Activated CD8-positive, alpha-beta memory T cell treated with anti-CD3 and anti-CD28 coated beads, Interleukin-2, amount 50 U/mL, for 4 hours (primary cell): ENCODE data around the gene MEX3C.

Experiments used
- DNase-seq: peaks from one replicate; pipeline ENCODE4 v3.0.0-alpha.2; 2020

Gene MEX3C

DNA sequence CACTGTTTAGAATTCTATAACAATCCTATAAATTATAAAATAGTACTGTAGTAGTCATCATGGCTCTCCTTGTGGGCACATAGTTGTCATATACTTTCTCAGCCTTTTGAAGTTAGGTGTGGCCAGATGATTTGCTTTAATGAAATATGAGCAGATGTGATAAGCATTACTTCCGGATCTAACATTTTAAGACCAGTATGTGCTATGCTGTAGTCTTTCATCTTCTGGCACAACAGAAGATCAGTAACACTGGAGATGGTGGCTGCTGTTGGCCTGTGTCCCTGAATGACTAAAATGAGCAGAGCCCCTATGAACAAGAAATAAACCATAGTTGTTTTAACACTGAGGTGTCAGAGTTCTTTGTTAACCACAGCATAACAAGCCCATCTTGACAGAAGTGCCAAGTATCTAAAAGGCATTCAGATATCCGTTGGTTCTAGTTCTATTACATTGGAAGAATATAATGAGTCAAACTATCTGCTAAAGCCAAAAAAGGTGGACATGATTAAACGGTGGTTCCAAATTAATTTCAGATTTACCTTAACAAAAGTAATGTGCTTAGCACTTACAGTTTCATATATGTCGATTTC lies 6.3 kb downstream of the MEX3C start:
- no peak for DNase-seq

DNA sequence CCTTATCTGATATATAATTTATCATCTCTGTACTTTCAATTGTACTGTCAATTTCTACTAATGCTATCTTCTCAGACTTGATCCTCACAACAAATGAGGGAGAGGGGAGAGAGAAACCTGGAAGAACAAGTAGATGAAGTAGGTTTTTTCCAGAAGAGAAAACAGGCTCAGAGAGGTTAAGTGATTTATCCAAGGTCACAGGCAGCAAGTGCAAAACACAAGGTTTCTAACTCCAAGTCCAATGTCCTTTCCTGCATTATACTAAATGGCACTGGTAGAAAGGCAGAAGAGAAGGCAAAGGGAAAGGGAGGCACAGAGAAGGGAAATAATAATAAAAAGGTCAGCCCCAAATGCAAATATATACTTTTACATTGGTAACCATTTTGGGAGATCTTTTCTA lies 7.5 kb downstream of the MEX3C start:
- no peak for DNase-seq

DNA sequence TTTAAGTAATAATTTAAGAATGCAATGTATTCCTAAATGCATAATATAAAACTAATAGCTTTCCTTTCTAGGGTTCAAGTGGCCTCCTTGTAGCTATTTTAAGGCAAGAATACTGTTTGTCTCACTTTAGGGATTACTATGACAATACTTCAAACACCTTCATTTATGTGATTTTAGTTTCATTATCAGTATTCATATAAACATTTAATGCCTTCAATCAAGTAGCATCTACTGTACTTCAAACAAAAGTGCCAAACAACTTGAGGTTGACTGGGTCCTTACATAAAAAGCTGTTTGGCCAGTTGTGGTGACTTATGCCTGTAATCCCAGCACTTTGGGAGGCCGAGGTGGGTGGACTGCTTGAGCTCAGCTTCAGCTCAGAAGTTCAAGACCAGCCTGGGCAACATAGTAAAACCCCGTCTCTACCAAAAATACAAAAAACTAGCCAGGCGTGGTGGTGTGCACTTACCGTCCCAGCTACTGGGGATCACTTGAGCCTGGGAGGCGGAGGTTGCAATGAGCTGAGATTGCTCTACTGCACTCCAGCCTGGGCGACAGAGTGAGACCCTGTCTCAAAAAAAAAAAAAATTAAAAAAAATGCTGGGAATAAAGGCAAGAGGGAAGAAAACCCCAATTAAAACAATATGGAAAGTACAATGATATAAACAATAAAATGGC lies 9.3 kb downstream of the MEX3C start:
- no peak for DNase-seq

DNA sequence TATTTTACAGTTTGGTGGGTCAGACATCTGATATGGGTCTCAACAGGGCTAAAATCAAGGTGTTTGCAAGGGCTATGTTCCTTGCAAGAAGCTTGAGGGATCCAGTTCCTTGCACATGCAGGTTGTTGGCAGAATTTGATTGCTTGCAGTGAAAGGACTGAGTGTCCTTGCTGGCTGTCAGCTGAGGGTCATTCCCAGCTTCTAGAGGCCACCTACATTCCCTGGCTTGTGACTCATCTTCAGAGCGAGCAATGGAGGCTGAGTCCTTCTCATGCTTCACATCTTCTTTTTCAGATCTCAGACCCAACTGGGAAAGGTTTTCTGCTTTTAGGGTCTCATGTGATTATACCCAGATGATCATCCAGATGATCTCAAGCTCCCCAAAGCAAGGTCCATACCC lies 12.4 kb downstream of the MEX3C start:
- DNase-seq, result no peak

DNA sequence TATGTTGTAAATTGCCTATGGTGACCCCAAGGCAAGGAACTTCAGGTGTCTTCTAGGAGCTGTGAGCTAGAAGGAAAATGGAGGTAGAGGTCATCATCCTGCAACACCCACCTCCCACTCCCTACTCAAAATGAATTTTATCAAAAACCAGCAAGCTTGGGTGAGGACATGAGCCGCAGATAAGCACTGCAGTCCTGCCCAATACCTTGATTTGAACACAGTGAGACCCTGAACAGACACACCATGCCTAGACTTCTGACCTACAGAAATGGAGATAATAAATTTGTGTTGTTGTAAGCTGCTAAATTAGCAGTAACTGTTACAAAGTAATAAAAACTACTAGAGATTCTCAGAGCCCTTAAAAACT lies 13.4 kb downstream of the MEX3C start:
- no peak for DNase-seq

DNA sequence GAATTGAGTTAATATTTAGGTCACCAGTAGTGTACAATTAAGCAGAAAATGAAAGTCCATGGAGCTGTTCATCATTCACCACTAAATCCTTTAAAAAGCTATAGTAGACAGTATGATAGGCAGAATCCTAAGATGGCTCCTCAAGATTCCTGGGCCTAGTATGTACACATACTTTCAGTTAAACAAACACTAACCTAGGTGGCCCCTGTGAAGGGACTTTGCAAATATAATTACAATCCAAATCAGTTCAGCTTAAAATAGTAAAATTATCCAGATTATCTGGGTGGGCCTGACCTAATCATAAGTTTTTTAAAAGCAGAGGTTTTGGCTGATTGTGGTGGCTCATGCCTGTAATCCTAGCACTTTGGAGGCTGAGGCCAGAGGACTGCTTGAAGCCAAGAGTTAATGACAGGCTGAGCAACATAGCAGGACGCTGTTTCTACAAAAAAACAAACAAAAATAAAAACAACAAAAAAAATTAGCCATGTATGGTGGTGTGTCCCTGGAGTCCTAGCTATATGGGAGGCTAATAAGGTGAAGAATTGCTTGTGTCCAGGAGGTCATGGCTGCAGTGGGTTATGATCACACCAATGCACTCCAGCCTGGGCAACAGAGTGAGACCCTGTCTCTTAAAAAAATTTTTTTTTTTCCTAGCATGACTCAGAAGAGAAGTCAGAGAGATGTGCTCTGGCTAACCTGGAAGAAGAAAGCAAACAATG lies 13.9 kb downstream of the MEX3C start:
- DNase-seq, result no peak

DNA sequence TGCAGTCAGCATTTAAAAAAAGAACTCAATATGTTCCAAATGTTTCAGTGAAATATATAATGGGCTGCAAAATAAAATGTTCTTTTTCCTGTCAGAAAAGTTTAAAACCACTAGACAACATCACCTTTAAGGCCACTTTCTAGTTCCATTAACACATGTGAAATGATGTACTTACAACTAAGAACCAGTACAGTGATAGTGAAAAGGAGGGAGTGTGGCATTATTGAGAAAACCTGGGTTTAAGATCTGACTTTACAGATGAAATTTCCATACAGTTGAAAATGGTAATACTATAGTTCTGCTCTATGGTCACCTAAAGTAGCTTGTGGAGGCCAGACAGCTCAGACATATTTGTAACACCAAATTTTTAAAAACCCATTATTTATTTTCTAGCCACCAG lies 14.7 kb downstream of the MEX3C start:
- no peak for DNase-seq

DNA sequence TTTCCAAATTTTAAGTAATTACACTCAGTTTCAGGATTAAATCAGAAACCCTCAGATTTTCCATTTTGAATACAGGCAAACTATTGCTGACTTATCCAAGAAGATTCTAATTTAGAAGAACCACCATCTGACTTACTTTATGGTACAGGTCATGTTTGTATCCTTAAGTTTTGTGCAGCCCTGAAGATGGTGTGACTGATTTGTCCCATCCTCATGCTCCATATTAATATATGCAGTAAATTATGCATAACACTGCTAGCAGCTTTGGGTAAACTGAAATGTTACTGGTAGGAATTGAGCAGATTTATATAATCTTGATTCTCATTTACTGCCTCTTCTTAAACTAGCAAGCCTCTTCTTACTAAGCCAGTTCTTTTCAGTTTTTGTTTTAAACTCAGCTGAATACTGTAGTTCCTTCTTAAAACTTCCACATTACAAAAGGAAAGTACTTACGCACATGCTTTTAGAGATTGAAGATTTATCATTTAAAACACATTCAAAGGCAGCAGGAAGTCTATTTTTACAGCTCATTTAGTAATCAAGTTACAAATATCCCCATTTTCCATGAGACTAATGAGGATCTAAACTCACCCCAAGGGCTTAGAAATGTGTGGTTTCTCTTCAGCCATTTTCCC lies 25.7 kb downstream of the MEX3C start:
- no peak for DNase-seq

DNA sequence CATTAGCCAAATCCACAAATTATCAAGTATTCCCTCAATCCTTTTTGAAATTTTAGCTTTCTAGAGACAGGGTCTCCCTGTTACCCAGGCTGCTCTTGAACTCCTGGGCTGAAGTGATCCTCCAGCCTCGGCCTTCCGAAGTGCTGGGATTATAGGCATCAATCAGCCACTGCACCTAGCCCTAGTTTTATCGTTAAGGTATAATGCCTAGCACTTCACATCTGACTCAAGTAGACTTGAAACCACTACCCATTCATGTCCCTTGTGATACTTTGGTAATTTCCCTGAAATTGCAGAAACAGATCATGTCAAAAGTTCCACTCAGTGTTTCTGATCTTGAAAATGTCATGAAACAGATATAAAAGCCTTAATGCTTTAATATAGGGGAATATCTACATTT lies 26.3 kb downstream of the MEX3C start:
- no peak for DNase-seq

DNA sequence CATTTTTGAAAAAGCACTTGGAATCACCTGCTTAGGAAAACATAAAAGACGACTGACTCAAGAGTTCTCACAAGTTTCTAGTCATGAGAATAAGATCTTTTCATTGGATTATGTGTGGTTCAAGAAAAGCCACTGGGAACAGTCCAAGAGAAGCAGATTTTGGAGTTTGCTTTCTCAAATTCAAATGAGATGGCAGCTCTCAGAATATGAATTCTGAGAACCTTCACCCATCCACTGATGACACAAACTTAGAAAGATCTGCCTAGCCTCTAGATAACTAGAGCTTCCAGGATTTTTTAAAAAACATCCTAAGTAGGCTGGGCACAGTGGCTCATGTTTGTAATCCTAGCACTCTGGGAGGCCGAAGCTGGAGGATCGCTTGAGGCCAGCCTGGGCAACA lies 26.8 kb downstream of the MEX3C start:
- DNase-seq, result no peak

DNA sequence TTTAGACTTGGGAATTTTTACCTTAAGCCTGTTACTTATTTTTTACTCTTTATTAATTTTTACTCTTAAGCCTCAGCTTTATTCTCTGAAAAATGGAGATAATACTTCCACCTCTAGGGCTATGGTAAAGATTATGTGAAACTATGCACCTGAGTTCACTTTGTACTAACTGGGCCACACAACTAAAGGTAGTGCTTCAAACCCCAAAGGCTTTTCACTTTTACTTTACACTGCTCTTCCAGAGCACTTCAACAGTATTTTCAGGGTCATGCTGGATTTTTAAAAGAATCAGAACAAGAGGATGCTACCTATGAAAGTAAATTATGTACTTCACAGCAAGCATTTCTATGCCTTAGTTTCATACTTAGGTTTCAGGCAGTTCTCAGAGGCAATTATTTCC lies 27.8 kb downstream of the MEX3C start:
- no peak for DNase-seq

DNA sequence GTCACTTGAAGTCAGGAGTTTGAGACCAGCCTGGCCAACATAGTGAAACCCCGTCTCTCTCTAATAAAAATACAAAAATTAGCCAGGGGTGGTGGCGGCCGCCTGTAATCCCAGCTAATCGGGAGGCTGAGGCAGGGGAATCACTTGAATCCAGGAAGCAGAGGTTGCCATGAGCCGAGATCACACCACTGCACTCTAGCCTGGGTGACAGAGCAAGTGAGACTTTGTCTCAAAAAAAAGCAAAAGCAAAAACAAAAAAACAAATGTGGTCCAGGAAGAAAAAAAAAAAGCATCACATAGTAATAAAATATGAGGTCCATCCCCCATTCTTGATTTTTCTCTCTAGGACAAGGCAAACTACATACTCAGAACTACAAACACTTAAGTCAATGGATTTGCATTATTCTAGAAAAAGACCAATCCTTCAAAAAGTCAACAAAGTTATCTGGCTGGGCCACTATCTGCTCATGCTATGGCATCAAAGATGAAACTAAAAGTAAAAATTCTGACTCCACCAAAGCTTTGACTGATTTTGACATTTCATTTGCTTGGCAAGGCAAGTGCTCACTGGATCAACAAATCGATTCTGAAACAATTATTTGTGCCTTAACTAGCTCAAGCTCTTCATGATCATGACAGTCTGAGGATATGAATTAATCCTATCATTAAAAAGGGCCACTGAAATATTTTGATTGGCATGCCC lies 28.4 kb downstream of the MEX3C start:
- no peak for DNase-seq

DNA sequence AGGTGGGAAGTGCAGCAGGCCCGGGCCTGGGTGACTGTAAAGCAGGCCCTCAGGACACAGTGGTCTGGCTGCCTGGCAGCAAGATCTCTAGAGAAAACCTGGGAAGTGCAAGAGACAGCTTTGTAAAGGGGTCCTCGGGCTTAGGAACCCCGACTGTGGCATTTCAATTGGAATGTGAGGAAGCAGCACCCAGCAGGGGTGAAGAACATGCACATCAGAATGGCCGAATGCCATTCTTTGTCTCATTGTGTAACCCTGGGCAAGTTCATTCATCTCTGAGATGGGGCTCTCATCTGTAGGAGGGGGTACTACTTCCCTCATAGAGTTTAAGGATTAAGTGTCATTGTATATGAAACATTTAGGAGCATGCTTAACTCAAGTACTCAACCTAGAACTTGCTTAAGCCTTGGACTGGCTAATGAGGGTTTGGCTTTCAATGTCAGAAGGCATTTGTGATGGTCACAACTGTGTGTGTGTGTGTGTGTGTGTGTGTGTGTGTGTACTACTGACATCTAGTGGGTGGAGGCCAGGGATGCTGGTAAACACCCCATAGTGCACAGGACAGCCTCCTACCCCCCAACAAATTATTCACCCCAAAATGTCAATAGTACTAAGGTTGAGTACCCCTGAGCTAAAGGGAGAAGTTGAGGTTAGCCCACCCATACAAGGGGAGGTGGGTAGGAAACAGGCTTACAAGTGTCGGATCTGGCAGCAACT lies 29.3 kb downstream of the MEX3C start:
- DNase-seq, result no peak

DNA sequence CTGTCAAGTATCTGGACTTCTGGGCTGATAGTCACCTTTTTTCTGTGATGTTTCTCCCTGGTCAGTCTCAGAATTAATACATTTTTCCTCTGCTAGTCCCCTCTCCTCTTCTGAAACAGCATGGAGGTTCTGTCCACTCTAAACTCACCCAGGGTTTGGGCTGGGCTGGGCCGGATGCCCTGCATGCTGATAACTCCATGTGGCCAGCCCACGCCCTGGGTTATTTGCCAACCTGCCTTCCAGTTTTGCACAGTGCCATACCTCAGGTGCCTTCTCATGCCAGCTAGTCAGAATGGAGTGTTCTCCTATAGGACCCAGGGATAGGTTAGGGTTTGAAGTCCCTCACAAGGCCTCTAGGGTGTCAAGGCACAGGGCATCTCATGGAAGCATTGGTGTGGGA lies 32.2 kb downstream of the MEX3C start:
- no peak for DNase-seq

DNA sequence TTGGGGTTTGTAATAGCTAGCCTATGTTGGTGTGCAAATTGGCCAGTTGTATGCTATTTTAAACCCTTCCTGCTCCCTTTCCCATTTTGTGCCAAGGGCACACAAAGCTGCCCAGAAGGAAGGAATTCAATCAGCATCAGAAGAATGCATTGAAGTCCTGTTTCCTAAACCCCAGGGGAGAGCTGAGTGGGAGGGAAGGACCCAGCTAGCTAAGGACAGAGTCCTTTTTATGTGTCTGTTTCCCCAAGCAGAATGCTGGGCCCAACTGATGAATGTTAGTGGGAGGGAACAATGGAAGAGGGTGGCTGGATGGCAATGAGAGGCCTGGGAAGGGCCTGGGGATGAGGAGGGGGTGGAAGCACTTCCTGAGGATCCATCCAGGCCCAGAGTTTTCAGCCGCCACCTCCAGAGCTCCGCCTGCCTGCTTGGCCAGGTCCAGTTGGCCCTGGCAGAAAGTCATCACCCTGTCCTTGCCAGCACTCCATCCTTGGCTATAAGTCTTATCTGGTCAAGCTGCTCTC lies 32.7 kb downstream of the MEX3C start:
- no peak for DNase-seq

DNA sequence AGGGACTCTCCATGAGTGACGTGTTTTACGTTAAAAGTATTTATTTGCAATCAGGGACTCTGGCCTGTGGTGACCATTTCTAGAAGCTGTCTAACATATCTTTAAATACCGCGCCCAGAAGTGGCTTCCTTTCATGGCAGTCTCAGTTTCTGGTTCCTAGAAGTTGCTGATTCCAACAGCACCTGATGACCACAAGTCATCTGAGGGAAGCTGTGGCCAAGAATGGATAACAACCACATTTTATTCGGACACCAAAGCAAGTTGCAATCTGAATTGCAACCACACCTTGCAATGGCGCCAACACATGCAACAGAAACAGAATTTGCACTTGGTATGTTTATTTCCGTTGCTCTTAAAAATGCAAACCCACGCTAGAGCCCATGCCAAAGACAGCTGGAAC lies 33.1 kb downstream of the MEX3C start:
- DNase-seq, result no peak

DNA sequence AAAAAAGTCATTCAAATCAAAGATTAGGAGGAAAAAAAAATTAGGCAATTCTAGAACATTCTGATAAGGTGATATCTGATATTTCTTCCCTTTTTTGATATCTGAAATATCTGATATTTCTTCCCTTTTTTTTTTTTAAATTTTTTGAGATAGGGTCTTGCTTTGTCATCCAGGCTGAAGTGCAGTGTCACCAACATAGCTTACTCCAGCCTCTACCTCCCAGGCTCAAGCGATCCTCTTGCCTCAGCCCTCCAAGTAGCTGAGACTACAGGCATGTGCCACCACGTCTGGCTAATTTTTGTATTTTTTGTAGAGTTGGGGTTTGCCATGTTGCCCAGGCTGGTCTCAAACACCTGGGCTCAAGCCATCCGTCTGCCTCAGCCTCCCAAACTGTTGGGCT lies 33.9 kb downstream of the MEX3C start:
- DNase-seq, result no peak

DNA sequence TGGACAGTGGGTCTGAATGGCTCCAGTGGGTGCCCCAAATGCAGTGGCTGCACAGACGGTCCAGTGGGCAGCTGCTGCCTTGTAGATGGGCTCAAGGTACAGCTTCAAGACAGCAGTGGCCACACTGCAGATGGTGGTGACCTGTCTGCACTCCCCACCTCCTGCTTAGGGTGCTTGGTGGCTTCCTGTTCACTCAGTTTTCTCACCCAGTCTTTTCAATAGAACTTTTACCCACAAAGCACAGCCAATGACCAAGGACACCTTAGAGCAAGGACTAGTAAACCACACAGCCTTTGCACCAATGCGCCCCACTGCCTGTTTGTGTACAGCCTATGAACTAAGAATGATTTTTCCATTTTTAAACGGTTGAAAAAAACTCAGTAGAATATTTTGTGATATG lies 34.9 kb downstream of the MEX3C start:
- DNase-seq, result no peak

DNA sequence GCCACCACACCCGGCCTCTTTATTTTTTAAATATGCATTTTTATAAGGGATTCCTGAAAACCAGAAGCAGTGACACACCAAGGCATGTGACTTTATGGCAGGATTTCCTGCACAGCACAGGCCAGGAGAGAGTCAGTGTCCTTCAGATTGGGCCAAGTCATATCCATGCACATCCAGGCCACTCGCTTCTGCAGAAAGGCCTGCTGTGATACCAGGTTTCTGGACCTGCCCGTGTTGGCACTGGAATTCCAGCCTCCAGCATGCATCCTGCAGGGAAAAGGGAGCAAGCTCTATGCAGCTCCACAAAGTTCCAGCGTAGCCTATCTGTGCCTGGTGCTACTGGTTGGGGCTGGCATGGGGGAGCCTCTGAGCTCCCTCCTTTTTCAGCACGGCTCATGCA lies 36.8 kb downstream of the MEX3C start:
- DNase-seq, result no peak

DNA sequence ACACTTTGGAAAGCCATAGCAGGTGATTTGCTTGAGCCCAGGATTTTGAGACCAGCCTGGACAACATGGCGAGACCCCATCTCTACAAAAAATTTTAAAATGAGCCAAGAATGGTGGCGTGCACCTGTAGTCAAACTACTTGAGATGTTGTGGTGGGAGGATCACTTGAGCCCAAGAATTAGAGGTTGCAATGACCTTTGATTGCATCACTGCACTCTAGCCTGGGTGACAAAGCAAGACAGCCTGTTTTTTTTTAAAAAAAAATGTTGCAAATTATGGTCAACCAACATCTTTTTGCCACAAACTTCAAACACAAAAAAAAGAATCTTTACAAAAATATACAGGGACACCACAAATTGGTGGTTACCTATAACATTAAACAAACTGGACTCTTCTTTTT lies 40.3 kb downstream of the MEX3C start:
- DNase-seq, result no peak

DNA sequence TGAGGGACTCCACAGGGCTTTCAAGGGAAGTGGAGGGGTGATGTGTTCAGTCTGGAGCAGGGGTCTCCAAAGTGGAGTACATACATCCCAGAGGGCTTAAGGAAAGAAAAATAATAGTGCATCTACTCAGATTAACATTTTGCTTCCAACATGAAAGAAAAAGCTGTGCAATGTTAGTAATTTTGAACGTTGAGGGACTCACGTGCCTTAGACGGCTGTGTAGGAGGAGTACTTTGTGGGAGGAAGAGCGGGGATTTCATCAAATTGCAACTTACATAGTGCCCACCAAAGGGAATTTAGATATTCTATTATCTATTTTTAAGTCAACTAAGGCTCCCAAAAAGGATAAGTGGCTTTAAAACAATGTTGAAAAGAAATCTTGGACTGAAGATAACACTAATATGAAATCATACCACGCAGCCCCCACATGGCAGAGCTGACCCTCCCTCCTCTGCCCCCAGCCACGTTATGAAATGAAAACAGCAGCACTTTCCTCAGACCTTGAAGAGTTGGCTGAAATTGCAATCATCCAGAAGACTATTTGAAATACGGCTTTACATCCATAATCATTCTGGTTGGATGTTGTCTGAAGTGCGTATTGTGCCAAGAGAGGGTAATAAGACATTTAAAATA lies 42.9 kb downstream of the MEX3C start:
- DNase-seq, result no peak
